VCaP (cell line): ENCODE data around the gene PDGFD.

Experiments
- H3K27ac ChIP-seq: fragments of 450-650 bp; 2 replicates; pipeline ENCODE4 v1.5.1; 2017
- TF ChIP-seq, protein P1 (sequence below): fragments of 450-650 bp; conservative IDR thresholded peaks from 2 replicates; pipeline ENCODE4 v1.5.1; 2017; ENCODE audit warnings: mild to moderate bottlenecking, moderate library complexity

Gene PDGFD

DNA sequence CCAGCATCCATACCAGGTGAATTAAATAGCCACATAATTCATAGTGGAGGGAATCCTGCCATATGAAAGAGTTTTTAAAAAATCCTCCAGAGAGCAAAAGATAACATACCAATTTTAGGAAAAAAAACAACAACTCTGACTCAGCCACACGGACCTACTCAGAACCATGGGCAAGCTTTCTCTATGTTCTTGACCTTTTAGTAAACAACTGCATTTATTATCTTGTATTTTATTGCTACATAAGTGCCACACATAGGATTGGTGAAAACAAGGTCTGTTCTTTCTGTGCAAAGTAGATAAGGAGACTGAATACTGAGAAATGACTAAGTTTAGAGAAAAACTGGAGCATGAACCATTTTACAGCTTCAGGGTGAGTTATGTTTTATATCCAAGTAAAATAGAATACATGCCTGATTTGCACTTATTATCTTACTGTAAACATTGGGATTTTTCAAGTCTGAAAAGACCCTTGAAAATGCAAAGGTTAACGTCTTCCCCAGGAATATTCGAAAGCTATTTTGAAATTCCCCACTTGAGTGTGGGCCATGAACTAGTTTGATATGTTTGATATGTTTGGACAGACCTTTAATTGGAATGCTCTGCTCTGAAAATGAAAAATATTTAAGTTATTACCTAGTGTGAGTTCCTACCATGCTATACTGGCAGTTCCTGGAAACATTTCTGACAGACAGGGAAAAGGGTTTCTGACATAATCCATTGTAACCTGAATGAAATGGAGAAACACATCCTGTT lies 217.0 kb downstream of the PDGFD start:
- H3K27ac ChIP-seq = no peak overlapping the region
- TF ChIP-seq, protein P1, sequence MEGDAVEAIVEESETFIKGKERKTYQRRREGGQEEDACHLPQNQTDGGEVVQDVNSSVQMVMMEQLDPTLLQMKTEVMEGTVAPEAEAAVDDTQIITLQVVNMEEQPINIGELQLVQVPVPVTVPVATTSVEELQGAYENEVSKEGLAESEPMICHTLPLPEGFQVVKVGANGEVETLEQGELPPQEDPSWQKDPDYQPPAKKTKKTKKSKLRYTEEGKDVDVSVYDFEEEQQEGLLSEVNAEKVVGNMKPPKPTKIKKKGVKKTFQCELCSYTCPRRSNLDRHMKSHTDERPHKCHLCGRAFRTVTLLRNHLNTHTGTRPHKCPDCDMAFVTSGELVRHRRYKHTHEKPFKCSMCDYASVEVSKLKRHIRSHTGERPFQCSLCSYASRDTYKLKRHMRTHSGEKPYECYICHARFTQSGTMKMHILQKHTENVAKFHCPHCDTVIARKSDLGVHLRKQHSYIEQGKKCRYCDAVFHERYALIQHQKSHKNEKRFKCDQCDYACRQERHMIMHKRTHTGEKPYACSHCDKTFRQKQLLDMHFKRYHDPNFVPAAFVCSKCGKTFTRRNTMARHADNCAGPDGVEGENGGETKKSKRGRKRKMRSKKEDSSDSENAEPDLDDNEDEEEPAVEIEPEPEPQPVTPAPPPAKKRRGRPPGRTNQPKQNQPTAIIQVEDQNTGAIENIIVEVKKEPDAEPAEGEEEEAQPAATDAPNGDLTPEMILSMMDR = no peak

DNA sequence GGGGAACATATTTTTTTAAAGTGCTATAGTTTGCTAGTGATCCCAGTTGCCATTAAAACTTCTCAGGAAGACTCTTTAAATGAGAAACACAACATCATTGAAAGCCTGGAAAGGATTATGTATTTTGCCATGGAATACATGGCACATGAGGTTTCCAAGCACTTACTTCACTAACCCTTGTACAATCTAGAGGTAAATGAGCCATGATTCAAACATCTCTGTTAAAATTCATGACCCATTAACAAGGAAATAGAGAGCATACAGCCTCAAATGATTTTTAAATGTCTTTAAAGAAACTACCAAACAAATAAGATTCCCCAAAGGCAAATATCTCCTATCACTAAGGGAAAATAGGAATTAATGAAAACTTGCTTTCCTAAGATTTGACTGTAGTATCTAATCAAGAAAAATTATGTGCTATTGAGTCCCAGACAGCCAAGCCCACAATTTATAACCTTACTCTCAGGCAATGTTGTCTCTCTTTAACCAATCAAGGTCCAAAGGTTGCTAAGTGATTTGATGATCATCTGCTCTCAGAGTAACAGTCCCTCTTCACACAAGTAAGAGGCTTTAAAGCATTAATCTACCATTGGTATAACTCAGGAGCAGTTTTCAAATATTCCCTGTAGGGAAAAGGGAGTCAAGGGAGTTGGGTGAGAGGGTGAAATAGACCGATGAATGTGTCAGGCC lies 219.6 kb downstream of the PDGFD start:
- TF ChIP-seq, protein P1 = no peak
- no peak overlapping the region for H3K27ac ChIP-seq

DNA sequence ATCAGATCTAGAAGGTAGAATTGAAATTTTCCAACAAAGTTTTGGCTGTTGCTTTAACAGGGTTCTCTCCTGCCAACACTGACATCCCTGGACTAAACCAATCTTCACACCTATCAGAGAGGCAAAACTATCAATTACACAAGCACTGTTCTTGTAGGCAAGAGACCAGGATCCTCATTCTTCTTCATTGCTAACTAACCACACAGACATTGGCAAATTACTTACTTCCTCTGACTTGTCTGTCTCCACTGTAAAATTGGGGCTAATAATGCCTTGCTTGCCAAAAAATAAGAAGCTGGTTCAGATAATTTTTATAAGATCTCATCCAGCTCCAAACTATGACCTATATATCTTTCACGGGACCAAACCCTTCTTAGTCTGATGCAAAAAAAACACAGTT lies 221.3 kb downstream of the PDGFD start:
- H3K27ac ChIP-seq = no peak overlapping the region
- TF ChIP-seq, protein P1 = no peak

DNA sequence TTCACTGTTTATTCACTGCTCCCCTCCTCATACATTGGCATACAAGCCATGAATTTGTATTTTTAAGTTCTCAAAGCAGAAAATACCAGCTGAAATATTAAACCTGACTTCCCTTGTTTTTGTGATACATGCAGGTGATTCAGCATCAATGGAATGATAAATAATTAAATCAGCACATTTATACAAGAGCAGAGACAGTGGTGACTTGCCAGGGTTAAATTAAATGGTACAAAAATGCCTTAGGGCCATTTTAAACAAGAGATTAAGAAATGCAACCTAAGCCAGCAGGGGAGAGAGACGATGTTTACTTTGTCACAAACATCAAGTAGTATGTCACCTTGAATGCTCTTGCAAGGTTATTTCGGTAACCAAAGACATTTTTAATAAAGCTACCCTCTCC lies 223.4 kb downstream of the PDGFD start:
- no peak overlapping the region for H3K27ac ChIP-seq
- TF ChIP-seq, protein P1 = no peak

DNA sequence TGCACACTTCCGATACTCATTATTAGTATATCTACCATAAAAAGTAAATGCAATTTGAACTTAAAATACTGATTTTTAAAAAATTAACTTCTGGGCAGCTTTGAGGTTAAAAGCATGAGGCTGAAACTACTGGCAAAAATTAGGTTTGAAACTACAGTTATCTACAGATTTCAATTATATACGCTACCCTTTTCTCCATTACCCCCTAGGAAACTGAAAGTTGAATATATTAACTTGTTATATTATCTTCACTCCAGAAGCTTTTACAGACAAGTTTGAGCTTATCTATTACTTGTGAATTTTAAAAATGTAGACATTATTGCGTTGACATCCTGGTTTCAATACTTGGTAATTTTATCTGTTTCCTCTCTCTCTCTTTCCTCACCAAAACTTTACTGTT lies 224.3 kb downstream of the PDGFD start:
- no peak overlapping the region for H3K27ac ChIP-seq
- TF ChIP-seq, protein P1 = no peak

DNA sequence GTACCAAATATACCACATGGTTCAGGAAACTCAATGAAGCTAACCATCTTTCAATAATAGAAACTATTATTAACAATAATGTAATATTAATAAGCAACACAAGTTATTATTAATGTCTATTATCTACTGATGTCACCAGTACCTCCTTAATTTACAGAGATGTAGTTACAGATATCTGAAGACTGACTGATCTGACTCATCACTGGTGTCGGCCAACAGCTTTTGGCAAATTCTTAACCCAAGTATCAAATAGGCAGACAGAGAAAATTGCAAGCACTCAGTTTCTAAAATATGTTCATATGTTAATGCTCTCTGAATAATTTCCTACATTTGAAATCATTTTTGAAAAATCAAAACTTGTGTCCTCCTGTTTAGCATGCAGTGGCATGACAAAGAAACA lies 227.9 kb downstream of the PDGFD start:
- TF ChIP-seq, protein P1 = no peak
- no peak overlapping the region for H3K27ac ChIP-seq

DNA sequence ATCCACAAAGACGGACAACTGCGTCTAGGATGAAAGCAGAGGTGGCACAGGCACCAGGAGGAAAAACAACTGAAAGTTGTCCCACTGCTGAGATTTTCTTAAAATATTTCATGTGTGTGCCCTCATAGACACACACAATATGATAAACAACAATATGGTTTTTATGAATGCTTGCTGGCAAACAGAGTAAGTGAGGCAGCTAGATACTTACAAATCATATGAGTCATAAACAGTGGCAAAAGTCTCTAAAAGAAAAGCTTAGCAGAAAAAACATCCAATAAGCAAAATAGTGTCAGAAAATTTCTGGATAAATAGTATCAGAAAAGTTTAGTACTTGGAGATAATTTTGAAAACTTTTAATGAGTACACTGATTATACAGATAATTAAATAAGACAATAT lies 228.7 kb downstream of the PDGFD start:
- TF ChIP-seq, protein P1 = no peak
- H3K27ac ChIP-seq = no peak overlapping the region
